ENCODE measurements around the gene AP2B1.
A peak's percentile ranks its signal among the peaks of the same experiment; 100 is the strongest.
"Not testable (repeated sequence)": the region's sequence is repeated elsewhere in the genome, so short reads cannot be mapped to it uniquely, and the experiment has no call there.

The AP2B1 gene

GRCh38 chr17:35575759-35576158, 11.4 kb upstream of the AP2B1 start:
- no peak for DNase-seq (ENCODE audit: low read depth)

DNA sequence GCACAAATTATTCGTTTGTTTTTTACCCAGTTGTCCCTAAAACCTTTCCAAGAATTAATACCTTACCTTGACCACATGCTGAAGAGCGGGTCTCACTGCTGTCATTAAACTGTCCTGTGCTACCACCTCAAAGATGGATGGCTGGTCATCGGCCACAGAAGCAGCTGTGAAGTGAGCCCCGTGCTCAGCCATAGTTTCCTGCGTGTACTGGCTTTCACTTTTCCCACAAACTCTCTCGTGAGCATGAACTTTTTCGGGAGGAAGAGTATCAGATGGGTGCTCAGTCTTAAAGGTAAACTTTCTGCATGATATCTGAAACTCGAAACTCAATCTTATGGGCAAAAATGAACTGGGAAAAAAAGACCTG, 9.3 kb upstream of the AP2B1 start:
- no peak for DNase-seq (ENCODE audit: low read depth)

DNA sequence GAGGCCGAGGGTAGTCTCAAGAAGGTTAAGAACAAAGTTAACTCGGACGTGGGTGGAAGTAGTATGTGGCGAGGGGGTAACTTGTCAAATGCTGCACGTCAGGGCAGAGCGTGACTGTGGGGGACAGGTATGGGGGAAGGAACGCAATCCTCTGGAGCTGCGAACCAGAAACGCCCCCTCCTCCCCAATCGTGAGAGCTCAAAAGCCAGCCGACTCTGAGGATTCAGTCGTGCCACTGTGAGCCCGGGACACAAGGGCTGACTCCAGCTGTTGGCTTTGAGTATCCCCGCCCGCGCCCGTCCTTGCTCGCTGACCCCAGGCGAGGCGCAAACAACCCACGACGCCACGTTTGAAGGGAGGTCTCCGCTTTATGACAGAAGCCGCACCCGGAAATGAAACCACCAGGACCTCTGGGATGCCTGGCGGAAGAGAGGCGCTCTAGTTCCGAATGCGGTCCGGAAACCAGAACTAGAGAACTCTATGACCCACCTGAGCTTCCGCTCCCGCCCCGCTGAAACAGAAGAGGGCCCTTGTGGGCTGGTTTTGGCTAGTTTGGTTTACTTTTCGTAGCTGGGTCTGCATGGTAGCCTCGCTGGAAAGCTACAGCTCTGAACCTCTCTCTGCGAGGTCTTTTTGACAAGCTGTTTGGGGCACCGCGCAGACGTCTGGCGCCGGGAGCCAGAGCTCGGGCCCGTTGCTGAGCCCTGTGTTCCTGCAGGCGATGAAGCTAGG, 8.8 kb upstream of the AP2B1 start, which contains the start of gene PEX12:
PEX12 (minus strand) TSS at position 375 of the 732 bp plus-strand sequence. CDS start 550 bp downstream, outside the sequence.
- peak; percentile 83 for DNase-seq (ENCODE audit: low read depth)

- no peak for DNase-seq (ENCODE audit: low read depth)
Observed at GRCh38 chr17:35578929-35579432, 8.1 kb upstream of the AP2B1 start.

DNA sequence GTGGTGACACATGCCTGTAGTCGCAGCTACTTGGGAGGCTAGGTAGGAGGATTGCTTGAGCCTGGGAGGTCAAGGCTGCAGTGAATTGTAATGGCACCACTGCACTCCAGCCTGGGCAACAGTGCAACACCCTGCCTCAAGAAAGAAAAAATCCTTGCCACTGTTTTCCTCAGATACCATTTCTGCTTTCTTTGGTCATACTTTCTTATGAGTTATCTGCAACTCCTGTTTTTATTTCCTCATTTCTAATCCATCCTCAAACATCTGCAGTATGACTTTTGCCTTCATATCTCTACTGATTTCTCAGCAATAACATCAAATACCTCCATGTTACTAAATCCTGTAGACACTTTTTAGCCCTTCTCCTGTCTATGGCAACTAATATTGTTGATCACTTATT, 3.1 kb upstream of the AP2B1 start:
- DNase-seq (ENCODE audit: low read depth), result no peak

DNA sequence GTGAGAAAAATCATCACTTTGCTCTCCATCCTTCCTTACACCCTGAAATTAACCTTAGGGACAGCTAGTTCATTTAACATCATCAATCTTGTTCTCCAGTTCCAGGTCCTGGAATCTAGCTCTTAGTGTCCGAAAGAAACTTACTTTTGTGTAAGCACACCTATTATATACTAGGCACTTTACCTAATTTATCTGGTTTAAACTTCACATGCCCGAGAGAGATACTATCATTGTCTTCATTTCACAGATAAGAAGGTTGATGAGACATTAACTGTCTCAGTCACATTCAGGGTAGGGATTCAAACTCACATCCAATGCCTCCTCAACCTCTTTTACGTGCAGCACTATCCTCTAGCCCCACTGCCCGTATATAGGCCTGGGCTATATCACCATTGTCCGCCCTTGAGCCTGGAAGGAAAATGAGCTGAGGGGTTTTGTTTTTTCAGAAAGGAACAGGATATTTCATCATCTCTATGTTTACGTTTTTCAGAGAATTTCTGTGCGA, 501 bp upstream of the AP2B1 start:
- DNase-seq (ENCODE audit: low read depth), result no peak

DNA sequence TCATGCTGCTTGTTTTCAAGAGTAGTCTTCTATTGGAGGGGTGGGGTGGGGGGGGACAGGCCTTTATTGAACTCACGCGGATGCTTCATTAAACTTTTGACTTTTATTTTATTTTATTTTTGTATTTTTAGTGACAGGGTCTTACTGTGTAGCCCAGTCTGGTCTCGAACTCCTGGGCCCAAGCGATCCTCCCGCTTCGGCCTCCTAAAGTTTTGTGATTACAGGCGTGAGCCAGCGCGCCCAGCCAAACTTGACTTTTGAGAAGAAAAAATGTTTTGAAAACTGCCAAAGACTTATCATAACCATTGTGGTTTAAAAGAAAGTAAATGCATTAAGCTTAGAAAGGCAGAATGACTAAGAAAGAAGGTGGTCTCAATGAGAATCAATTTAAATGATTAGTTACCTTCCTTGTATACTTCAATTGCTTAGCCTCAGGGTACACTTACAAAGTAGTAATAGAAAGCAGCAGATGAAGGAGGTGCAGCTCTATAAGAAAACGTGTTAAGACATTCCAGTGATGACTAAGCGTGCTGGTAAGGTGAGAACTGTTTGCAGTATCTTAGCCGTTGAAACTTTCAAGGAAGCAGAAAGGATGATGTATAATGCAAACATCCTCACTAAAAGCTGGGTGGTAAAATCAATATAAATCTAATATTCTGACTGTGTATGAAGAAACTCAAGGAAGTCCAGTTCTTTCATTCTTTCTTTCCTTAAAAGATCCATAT, 1.2 kb downstream of the AP2B1 start:
- no peak for DNase-seq (ENCODE audit: low read depth)

DNA sequence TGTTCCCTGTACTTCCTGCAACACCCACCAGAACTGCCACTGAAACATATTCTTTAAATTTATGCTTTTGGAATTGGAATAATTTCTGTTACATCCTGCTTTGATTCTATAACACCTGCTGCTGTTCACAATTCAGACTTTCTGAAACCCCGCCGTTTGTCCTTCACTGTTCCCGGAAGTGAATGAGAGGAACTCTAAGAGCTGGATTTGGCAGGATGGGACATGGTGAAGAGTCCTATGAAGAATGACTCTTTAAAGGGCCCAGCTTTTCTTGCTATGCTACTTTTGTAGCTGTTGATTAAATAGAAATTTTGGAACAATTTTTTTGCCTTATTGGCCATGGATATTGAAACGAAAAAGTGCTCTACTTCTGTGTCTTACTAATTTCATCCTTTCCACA, 8.9 kb downstream of the AP2B1 start:
- no peak for DNase-seq (ENCODE audit: low read depth)

DNA sequence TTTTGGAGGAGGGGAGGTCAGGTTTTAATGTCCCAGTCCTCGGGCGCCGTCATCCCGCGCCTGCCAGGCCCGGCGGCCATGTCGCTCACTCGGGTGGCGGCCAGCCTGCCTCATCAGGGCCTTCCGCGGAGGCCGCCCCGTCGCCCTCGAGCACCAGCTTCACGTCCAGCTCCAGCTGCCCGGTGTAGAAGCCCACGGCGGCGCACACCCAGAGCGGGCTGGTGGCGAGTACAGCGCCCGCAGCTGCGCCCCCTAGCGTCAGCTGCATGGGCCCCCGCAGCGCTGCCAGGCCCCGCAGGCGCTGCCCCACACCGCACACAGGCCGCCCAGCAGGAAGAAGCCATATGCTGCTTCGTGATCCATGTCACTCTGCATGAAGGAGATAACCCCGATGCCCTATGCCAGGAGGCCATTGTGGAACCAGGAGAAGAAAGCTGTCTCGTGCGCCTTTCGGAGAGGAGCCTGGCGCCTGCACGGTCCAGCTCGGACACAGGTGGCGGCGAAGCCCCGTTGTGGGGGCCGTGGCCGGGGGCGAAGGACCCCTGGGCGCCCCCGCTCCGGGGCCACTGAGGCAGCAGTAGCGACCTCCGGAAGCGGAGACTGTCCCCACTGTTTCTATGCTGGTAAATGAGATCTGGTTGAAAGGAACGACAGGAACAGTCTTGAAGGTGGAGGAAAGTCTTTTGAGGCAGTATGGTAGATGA, 9.6 kb downstream of the AP2B1 start:
- DNase-seq (ENCODE audit: low read depth), result no peak

GRCh38 chr17:35597604-35598003, 10.5 kb downstream of the AP2B1 start:
- no peak for DNase-seq (ENCODE audit: low read depth)

DNA sequence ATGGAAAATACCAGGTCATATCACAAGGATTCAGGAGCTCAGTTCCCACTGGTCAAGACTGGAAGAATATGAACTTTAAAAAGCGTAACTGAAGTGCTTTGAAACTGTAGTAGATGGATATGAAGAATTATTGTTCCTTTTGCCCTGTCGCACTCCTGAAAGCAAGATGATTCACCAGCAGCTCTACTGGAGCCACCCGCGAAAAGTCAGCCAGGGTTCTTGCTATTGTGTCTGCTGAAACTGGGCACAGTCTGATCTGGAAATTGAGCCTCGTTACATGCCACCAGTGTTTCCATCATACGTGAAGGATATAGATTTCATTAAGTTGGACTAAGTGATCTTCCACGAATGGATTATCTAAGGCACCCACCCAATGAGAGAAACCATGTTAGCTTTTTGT, 16.6 kb downstream of the AP2B1 start:
- no peak for DNase-seq (ENCODE audit: low read depth)

DNA sequence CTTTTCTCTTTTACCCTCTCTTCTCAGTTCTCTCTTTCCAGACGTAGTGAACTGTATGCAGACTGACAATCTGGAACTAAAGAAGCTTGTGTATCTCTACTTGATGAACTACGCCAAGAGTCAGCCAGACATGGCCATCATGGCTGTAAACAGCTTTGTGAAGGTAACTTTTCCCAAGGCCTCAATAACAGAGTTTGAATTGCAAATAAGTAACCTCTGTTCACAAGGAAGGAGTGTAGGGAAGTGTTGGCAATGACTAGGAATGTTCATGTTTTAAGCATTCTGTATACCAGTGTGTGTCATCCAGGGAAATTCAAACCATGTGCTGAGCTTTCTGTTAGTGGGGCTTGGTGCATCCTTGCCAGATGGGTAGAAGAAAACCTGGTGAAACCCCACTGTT, 18.6 kb downstream of the AP2B1 start:
- DNase-seq (ENCODE audit: low read depth), result no peak

DNA sequence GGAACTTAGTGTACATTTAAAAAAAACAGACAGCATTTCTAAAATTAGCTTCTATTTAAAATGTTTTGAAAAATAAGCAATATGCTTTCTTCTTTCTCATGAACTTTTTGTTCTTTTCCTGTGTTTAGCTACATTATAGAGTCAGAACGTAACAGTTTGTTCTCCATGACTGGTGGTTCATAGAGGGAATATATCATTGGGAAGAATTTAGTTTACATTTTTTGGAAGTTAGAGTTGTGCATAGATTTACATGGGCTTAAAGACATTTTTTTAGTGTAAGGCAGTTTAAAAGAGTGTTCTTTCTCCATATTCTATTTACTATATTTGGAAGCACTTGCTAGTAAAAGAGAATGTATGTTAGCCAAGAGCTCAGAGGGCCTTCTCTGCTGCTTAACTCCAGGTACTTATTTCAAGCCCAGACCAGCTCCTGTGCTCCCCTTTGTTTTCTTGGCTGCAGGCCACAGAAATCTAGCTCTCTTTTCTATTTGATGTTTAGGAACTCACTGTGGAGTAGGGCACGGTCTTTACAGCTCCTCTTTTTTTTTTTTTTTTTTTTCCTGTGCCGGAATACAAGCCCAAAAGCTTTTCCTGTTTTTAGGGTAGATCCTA, 20.2 kb downstream of the AP2B1 start:
- no peak for DNase-seq (ENCODE audit: low read depth)

GRCh38 chr17:35609831-35610230, 22.7 kb downstream of the AP2B1 start:
- DNase-seq (ENCODE audit: low read depth), result no peak

- not testable (repeated sequence) for DNase-seq (ENCODE audit: low read depth)
Observed at GRCh38 chr17:35610746-35611145, 23.6 kb downstream of the AP2B1 start.

- DNase-seq (ENCODE audit: low read depth), result no peak
Observed at GRCh38 chr17:35612924-35613521, 25.9 kb downstream of the AP2B1 start.

GRCh38 chr17:35614810-35615209, 27.7 kb downstream of the AP2B1 start:
- DNase-seq (ENCODE audit: low read depth), result no peak

- no peak for DNase-seq (ENCODE audit: low read depth)
Observed at GRCh38 chr17:35616536-35616935, 29.4 kb downstream of the AP2B1 start.

- no peak for DNase-seq (ENCODE audit: low read depth)
Observed at GRCh38 chr17:35617505-35617904, 30.4 kb downstream of the AP2B1 start.

DNA sequence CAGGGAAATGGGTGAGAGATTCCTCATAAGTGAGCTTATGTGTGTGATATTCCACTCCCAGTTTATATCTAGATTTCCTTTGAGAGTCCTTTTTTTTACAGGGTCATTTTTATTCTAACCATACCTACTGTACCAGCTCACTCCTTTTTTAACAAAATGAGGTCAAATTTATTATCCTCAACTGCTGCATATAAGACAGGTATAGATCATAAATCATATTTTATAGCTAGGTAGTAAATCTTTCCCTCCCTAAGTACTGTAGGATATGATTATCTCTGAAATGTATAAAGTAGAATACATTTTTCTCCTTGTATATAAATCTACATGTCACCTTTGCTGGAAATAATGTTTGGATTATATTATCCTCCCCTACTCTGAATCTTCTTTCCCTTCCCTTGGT, 31.5 kb downstream of the AP2B1 start:
- DNase-seq (ENCODE audit: low read depth), result no peak

- no peak for DNase-seq (ENCODE audit: low read depth)
Observed at GRCh38 chr17:35621768-35622167, 34.6 kb downstream of the AP2B1 start.

GRCh38 chr17:35627417-35627816, 40.3 kb downstream of the AP2B1 start:
- no peak for DNase-seq (ENCODE audit: low read depth)

All from activated gamma-delta T cell treated with anti-CD3 and anti-CD28 coated beads, Interleukin-2, amount 50 U/mL, for 16 hours (primary cell).